A549 (cell line): Measurements from ENCODE around the gene CEP164.

ENCODE experiments used
- CTCF ChIP-seq: fragments of >200 bp; sonication (Bioruptor Twin); formaldehyde crosslinking; IDR thresholded peaks from 3 replicates; pipeline ENCODE4 v1.5.1; 2016
- HMGXB4 ChIP-seq: fragments of 250-450 bp; sonication (Bioruptor Pico); IDR thresholded peaks from 2 replicates; pipeline ENCODE4 v1.5.0; 2021; ENCODE audit warnings: mild to moderate bottlenecking, moderate library complexity, borderline replicate concordance
- HOXB5 ChIP-seq: fragments of 250-450 bp; sonication (Bioruptor Pico); IDR thresholded peaks from 2 replicates; pipeline ENCODE4 v1.5.0; 2020; ENCODE audit warnings: mild to moderate bottlenecking, moderate library complexity
- JUN ChIP-seq, 2 experiments: fragments of >200 bp; sonication (Bioruptor Twin); formaldehyde crosslinking; IDR thresholded peaks; 2 replicates in 1 of 2; 3 replicates in 1 of 2; pipeline ENCODE4 v1.6.1; 2016 to 2017
- PHF8 ChIP-seq: fragments of 200-600 bp; sonication (generic); IDR thresholded peaks from 2 replicates; pipeline ENCODE4 v1.6.1; 2016; ENCODE audit warnings: low read depth, mild to moderate bottlenecking, antibody characterized with exemption, moderate library complexity, borderline replicate concordance
- POLR2A ChIP-seq: IDR thresholded peaks from 2 replicates; pipeline ENCODE4 v1.6.1; 2012; ENCODE audit warnings: mild to moderate bottlenecking, low read length
- RCOR1 ChIP-seq: fragments of 150-350 bp; IDR thresholded peaks from 2 replicates; pipeline ENCODE4 v1.6.1; 2014; ENCODE audit warnings: antibody characterized with exemption, low read length, low read depth
- RFX5 ChIP-seq: fragments of 450-650 bp; IDR thresholded peaks from 2 replicates; pipeline ENCODE4 v1.7.1; 2014; ENCODE audit warnings: antibody characterized with exemption, mild to moderate bottlenecking, moderate library complexity
- TF ChIP-seq, protein P1 (sequence below): IDR thresholded peaks from 2 replicates; pipeline ENCODE4 v1.6.1; 2012

DNA sequence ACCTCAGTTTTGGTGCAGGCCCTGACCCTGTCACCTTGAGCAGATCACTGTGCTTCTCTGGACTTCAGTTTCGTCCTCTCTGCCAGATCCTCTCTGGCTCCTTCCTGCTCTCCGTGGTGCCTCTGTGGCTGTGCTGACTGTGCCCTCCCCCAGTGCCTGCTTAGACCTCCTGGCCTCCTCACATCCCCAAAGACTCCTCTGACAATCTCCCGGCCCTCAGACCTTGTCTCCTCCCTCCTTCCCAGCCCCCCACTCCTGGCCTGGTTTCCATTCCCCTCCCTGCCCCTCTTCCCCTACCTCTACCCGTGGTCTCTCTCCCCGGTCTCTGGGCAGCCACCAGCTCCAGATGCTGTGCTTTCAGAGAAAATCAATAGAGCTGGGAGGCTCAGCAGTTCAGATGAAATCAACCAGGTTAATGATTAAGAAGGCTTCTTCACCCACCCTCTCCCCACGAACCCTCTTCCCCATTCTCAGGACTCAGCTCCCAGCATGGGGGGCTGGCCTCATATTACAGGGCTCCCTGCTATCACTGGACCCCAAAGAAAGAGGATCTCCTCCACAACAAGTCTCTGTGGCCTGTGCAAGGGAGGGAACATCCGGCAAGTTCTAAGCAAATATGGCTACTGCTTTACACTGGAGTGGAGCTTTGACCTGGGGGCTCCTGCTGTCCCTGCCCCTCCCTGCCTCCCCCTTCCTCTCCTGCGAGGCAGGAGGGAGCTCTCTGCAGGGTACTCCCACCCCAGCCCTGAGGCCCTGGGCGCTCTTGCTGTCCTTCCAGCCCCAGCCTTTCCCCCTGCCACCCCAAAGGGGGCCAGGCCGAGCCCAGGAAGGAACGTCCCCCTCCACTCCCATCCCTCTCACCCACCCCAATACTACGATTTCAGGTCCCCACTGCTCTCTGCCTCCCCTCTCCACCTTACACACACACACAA lies 28.0 kb upstream of the CEP164 start:
- TF ChIP-seq RFX5 (no peak), POLR2A (no peak), HOXB5 (CRISPR knock-in tag) (no peak), RCOR1 (no peak), HMGXB4 (no peak), CTCF (no peak), PHF8 (no peak), JUN (IDR thresholded peaks at IDR 0.05) (no peak)
- TF ChIP-seq, protein P1, sequence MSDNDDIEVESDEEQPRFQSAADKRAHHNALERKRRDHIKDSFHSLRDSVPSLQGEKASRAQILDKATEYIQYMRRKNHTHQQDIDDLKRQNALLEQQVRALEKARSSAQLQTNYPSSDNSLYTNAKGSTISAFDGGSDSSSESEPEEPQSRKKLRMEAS = no peak
